Adipocyte (in vitro differentiated cells): ENCODE results near the gene RAB3C.

Experiments used
- DNase-seq: peaks from one replicate; pipeline ENCODE4 v3.0.0-alpha.2; 2015; ENCODE audit warnings: low read depth
- H3K27me3 ChIP-seq: replicated peaks from 2 replicates; pipeline ENCODE4 v1.7.0; 2013; ENCODE audit warnings: mild to moderate bottlenecking, low read length, moderate library complexity; ENCODE audit not compliant: control insufficient read depth, insufficient read depth
- H3K36me3 ChIP-seq: 2 replicates; pipeline ENCODE4 v1.7.0; 2013; ENCODE audit warnings: low read length, mild to moderate bottlenecking, moderate library complexity; ENCODE audit not compliant: control insufficient read depth, insufficient read depth, severe bottlenecking
- H3K4me1 ChIP-seq: 2 replicates; pipeline ENCODE4 v1.7.0; 2013; ENCODE audit warnings: mild to moderate bottlenecking, low read length, moderate library complexity; ENCODE audit not compliant: control insufficient read depth, insufficient read depth
- H3K4me3 ChIP-seq: 2 replicates; pipeline ENCODE4 v1.7.0; 2013; ENCODE audit warnings: mild to moderate bottlenecking, low read length, moderate library complexity
- H3K9ac ChIP-seq: 2 replicates; pipeline ENCODE4 v1.7.0; 2013; ENCODE audit warnings: mild to moderate bottlenecking, low read length, moderate library complexity
- H3K9me3 ChIP-seq: 2 replicates; pipeline ENCODE4 v1.7.0; 2013; ENCODE audit warnings: mild to moderate bottlenecking, low read length, moderate library complexity; ENCODE audit not compliant: control insufficient read depth

The RAB3C gene

DNA sequence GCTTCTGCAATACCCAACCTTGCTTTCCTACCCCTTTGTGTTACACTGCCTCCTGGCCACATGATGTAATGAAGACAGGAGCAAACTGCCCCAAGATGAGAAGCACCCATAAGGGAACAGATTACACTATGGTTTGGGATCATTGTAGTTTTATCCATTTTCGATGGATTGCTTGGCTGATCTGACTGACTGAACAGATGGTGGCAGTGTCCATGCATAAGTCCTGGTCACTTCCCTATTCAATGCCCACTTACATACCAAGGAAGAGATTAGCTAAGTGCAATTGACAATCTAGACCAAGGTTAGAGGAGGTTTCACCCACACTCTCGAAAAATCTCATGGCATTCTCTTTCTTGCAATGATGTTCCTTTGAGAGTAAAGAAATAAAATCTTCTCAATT lies 319.9 kb downstream of the RAB3C start:
- Histone ChIP-seq H3K4me1 (peaks cover 25% of the 10 kb centered on the region), H3K36me3 (no peaks in the 10 kb centered on the region), H3K9me3 (peaks cover 5% of the 10 kb centered on the region), H3K4me3 (no peak overlapping the region), H3K9ac (no peak overlapping the region), H3K27me3 (no peaks in the 10 kb centered on the region)
- DNase-seq: no peak

GRCh38 chr5:58904737-58905136 lies 321.9 kb downstream of the RAB3C start:
- H3K27me3 ChIP-seq: no peaks in the 10 kb centered on the region
- H3K4me3 ChIP-seq: no peak overlapping the region
- peaks cover 22% of the 10 kb centered on the region for H3K4me1 ChIP-seq
- H3K9me3 ChIP-seq: peaks cover 5% of the 10 kb centered on the region
- no peaks in the 10 kb centered on the region for H3K36me3 ChIP-seq
- no peak overlapping the region for H3K9ac ChIP-seq
- no peak for DNase-seq

GRCh38 chr5:58905944-58906343 lies 323.1 kb downstream of the RAB3C start:
- H3K4me1 ChIP-seq: peaks cover 22% of the 10 kb centered on the region
- H3K9me3 ChIP-seq: peaks cover 5% of the 10 kb centered on the region
- H3K36me3 ChIP-seq: no peaks in the 10 kb centered on the region
- H3K4me3 ChIP-seq: no peak overlapping the region
- no peak for DNase-seq
- H3K27me3 ChIP-seq: no peaks in the 10 kb centered on the region
- H3K9ac ChIP-seq: no peak overlapping the region
